GM21360 (cell line): ENCODE measurements around the gene BCAS1.

ENCODE experiments used
- ATAC-seq: cut with Tn5 transposase; IDR thresholded peaks from one replicate; pipeline ENCODE4 v1.9.1; 2021; ENCODE audit warnings: mild to moderate bottlenecking, moderate library complexity; ENCODE audit not compliant: unreplicated experiment

BCAS1 gene

GRCh38 chr20:54103067-54103761, 32.8 kb upstream of the BCAS1 start:
- ATAC-seq = peak; percentile 89

- no peak for ATAC-seq
Measured at GRCh38 chr20:54102543-54102942, 32.1 kb upstream of the BCAS1 start.

GRCh38 chr20:54100563-54100962, 30.2 kb upstream of the BCAS1 start:
- ATAC-seq = no peak

- no peak for ATAC-seq
Measured at GRCh38 chr20:54099894-54100293, 29.5 kb upstream of the BCAS1 start.

GRCh38 chr20:54098047-54098446, 27.7 kb upstream of the BCAS1 start:
- ATAC-seq = no peak

GRCh38 chr20:54097236-54097529, 26.8 kb upstream of the BCAS1 start:
- no peak for ATAC-seq

GRCh38 chr20:54095824-54096223, 25.4 kb upstream of the BCAS1 start:
- ATAC-seq = no peak

GRCh38 chr20:54094268-54094580, 23.8 kb upstream of the BCAS1 start:
- no peak for ATAC-seq

- no peak for ATAC-seq
Measured at GRCh38 chr20:54093423-54094267, 23.3 kb upstream of the BCAS1 start.

- ATAC-seq = no peak
Measured at GRCh38 chr20:54092021-54092420, 21.6 kb upstream of the BCAS1 start.

GRCh38 chr20:54091120-54091480, 20.7 kb upstream of the BCAS1 start:
- ATAC-seq = no peak

- ATAC-seq = no peak
Measured at GRCh38 chr20:54090230-54091119, 20.1 kb upstream of the BCAS1 start.

- no peak for ATAC-seq
Measured at GRCh38 chr20:54088430-54088829, 18.0 kb upstream of the BCAS1 start.

GRCh38 chr20:54086507-54087039, 16.2 kb upstream of the BCAS1 start:
- no peak for ATAC-seq

GRCh38 chr20:54085910-54086309, 15.5 kb upstream of the BCAS1 start:
- no peak for ATAC-seq

- no peak for ATAC-seq
Measured at GRCh38 chr20:54085425-54085824, 15.0 kb upstream of the BCAS1 start.

GRCh38 chr20:54084727-54085388, 14.5 kb upstream of the BCAS1 start:
- ATAC-seq = no peak

GRCh38 chr20:54084193-54084592, 13.8 kb upstream of the BCAS1 start:
- no peak for ATAC-seq

- no peak for ATAC-seq
Measured at GRCh38 chr20:54083459-54083858, 13.1 kb upstream of the BCAS1 start.

GRCh38 chr20:54082100-54082499, 11.7 kb upstream of the BCAS1 start:
- no peak for ATAC-seq

GRCh38 chr20:54079652-54080051, 9.3 kb upstream of the BCAS1 start:
- peak; percentile 75 for ATAC-seq
